Esophagus squamous epithelium (tissue), 5 donors: Measurements from ENCODE around the gene VOPP1. TPM values are rescaled to one million over a fixed set of nuclear protein-coding genes. Genes with fewer than 3 reads are reported as not detected.
"Not testable (repeated sequence)": the region's sequence is repeated elsewhere in the genome, so short reads cannot be mapped to it uniquely, and the experiment has no call there.

ENCODE experiments used
- DNase-seq: peaks from one replicate; lab custom pipeline; 2025; lab: John Stamatoyannopoulos, UW
- H3K27ac ChIP-seq, 4 donors: fragments of 200-600 bp; sonication (generic); one replicate each; pipeline ENCODE4 v1.5.1; 2016 to 2019; ENCODE audit warnings: mild to moderate bottlenecking in 1 of 4
- H3K27me3 ChIP-seq, 4 donors: fragments of 200-600 bp; sonication (generic); 1 replicate in 3 of 4; 2 replicates in 1 of 4; pipeline versions ENCODE4 v1.5.1 to v1.6.0; 2017 to 2021; ENCODE audit warnings: antibody characterized with exemption in 1 of 4
- H3K36me3 ChIP-seq, 3 donors: fragments of 200-600 bp; sonication (generic); one replicate each; pipeline ENCODE4 v1.5.1; 2016 to 2019
- H3K4me1 ChIP-seq, 3 donors: fragments of 200-600 bp; sonication (generic); one replicate each; pipeline ENCODE4 v1.5.1; 2017 to 2019
- H3K4me3 ChIP-seq, 4 donors: fragments of 200-600 bp; sonication (generic); 1 replicate in 3 of 4; 2 replicates in 1 of 4; pipeline ENCODE4 v1.5.1; 2016 to 2019; ENCODE audit warnings: mild to moderate bottlenecking in 2 of 4, moderate library complexity in 1 of 4
- H3K9me3 ChIP-seq, 3 donors: fragments of 200-600 bp; sonication (generic); one replicate each; pipeline ENCODE4 v1.5.1; 2016 to 2019
- CTCF ChIP-seq, 6 experiments: fragments of 450-650 bp in 4 of 6; fragments of 200-600 bp in 2 of 6; sonication (generic) in 2 of 6; IDR thresholded peaks; one replicate each; pipeline ENCODE4 v1.5.1; 2016 to 2019; ENCODE audit warnings: antibody characterized with exemption in 6 of 6, mild to moderate bottlenecking in 4 of 6, moderate library complexity in 4 of 6
- POLR2A ChIP-seq, 4 donors: fragments of 450-650 bp; IDR thresholded peaks; one replicate each; pipeline ENCODE4 v1.6.1; 2017; ENCODE audit warnings: antibody characterized with exemption in 4 of 4, mild to moderate bottlenecking in 4 of 4, moderate library complexity in 3 of 4
- WGBS, 2 donors: methylation state at CpG; one replicate each; pipeline ENCODE4 v1.1.5; 2018; 5-methylcytosine and 5-hydroxymethylcytosine counted together
- intact Hi-C: fragments of 100-400 bp; cut with DNase I; formaldehyde crosslinking; loops from one replicate; pipeline ENCODE4 v1.15.0; 2022
- total RNA-seq, 4 donors: library from RNA; depleted of rRNA; stranded (reverse); fragments of >200 nt; gene quantifications; one replicate each; pipeline ENCODE4 v1.1.0, GENCODE V29; 2016
- donor health status: DM: yes; HTN: yes; CAD: no.

VOPP1 gene
- total RNA-seq, result 10 to 100 TPM; 13.9 to 26.5 (median 19.2) TPM

- DNase-seq, result no peak
Measured at GRCh38 chr7:55572378-55573233, at the start of gene VOPP1. Gene VOPP1, minus strand, starts transcription at chr7:55572502. Its CDS starts 178 bp downstream, at chr7:55572324.

GRCh38 chr7:55618913-55619312 is 46.6 kb upstream of the VOPP1 start:
- peaks cover 0 to 10% (median 0%) of the 10 kb centered on the region in 4 donors for H3K27me3 ChIP-seq
- intact Hi-C loops, result no loop called here
- H3K36me3 ChIP-seq, result no peaks in the 10 kb centered on the region
- H3K4me3 ChIP-seq, result no peak overlapping the region
- no peaks in the 10 kb centered on the region for H3K4me1 ChIP-seq
- DNase-seq, result no peak
- no peak overlapping the region for H3K27ac ChIP-seq
- H3K9me3 ChIP-seq, result peaks cover 0 to 7% (median 3%) of the 10 kb centered on the region in 3 donors
- TF ChIP-seq CTCF (IDR thresholded peaks at IDR 0.05), result no peak
- TF ChIP-seq POLR2A (IDR thresholded peaks at IDR 0.05), result no peak
- WGBS, 2 donors, result 88 to 90% methylated on average over 2 of the region's 3 CpGs

More at GRCh38 chr7:55572378-55573233, at the start of gene VOPP1:
- Histone ChIP-seq H3K27me3 (no peaks in the 10 kb centered on the region), H3K27ac (peak within 1 kb of the TSS; percentile 84 to 94 (median 92)), H3K36me3 (no peaks in the 10 kb centered on the region), H3K9me3 (no peaks in the 10 kb centered on the region), H3K4me1 (peaks cover 15 to 58% (median 39%) of the 10 kb centered on the region in 3 donors), H3K4me3 (peak within 1 kb of the TSS; percentile 69 to 95 (median 84))
- intact Hi-C loops, result no loop called here
- 4 to 10% methylated on average over 14 to 22 of the region's 77 CpGs for WGBS, 2 donors
- no peak for TF ChIP-seq CTCF (IDR thresholded peaks at IDR 0.05)
- TF ChIP-seq POLR2A (IDR thresholded peaks at IDR 0.05), result peak in 1 of 4 donors; percentile 41

GRCh38 chr7:55614365-55615064 is 42.2 kb upstream of the VOPP1 start:
- 24 to 36% methylated on average over 2 of the region's 2 CpGs for WGBS, 2 donors

GRCh38 chr7:55609726-55610125 is 37.4 kb upstream of the VOPP1 start:
- H3K36me3 ChIP-seq, intact Hi-C loops: not testable (repeated sequence)

More at GRCh38 chr7:55614365-55615064, 42.2 kb upstream of the VOPP1 start:
- H3K36me3 ChIP-seq, H3K4me3 ChIP-seq, H3K4me1 ChIP-seq, H3K27ac ChIP-seq, intact Hi-C loops, DNase-seq, H3K9me3 ChIP-seq, H3K27me3 ChIP-seq: not testable (repeated sequence)

GRCh38 chr7:55605661-55606060 is 33.4 kb upstream of the VOPP1 start:
- H3K4me1 ChIP-seq, H3K36me3 ChIP-seq, DNase-seq, H3K27me3 ChIP-seq, intact Hi-C loops, H3K9me3 ChIP-seq, H3K27ac ChIP-seq, H3K4me3 ChIP-seq: not testable (repeated sequence)

More at GRCh38 chr7:55609726-55610125, 37.4 kb upstream of the VOPP1 start:
- not testable (repeated sequence) for H3K27me3 ChIP-seq, H3K9me3 ChIP-seq, H3K27ac ChIP-seq, DNase-seq, H3K4me3 ChIP-seq, H3K4me1 ChIP-seq
- WGBS, 2 donors, result 47 to 77% methylated on average over 1 of the region's 1 CpG

GRCh38 chr7:55597944-55598499 is 25.7 kb upstream of the VOPP1 start:
- not testable (repeated sequence) for DNase-seq, H3K27ac ChIP-seq, H3K36me3 ChIP-seq, H3K9me3 ChIP-seq, H3K4me3 ChIP-seq, H3K27me3 ChIP-seq
- peaks cover 0 to 12% (median 0%) of the 10 kb centered on the region in 3 donors for H3K4me1 ChIP-seq
- intact Hi-C loops, result loop anchor here (5.0 kb wide), 1 partner anchor 161 kb away; no protein-coding TSS in a partner anchor
- peak in 5 of 6 experiments; percentile 25 to 49 (median 37) for TF ChIP-seq CTCF (IDR thresholded peaks at IDR 0.05)
- WGBS, 2 donors, result 39 to 50% methylated on average over 4 of the region's 4 CpGs

- H3K9me3 ChIP-seq, H3K4me3 ChIP-seq, H3K36me3 ChIP-seq, H3K27ac ChIP-seq, DNase-seq: not testable (repeated sequence)
- peaks cover 0 to 15% (median 0%) of the 10 kb centered on the region in 4 donors for H3K27me3 ChIP-seq
- 9 to 15% methylated on average over 1 to 2 of the region's 2 CpGs for WGBS, 2 donors
- H3K4me1 ChIP-seq, result peaks cover 0 to 12% (median 0%) of the 10 kb centered on the region in 3 donors
- intact Hi-C loops, result loop anchor here (5.0 kb wide), 1 partner anchor 160 kb away; no protein-coding TSS in a partner anchor
Measured at GRCh38 chr7:55597214-55597739, 25.0 kb upstream of the VOPP1 start.
